A549 (cell line): ENCODE measurements around the gene NXPH4.

Experiments
- CTCF ChIP-seq: fragments of >200 bp; sonication (Bioruptor Twin); formaldehyde crosslinking; IDR thresholded peaks from 3 replicates; pipeline ENCODE4 v1.5.1; 2016
- EP300 ChIP-seq, 2 experiments: fragments of >200 bp; sonication (Bioruptor Twin); formaldehyde crosslinking; IDR thresholded peaks; 2 replicates in 1 of 2; 3 replicates in 1 of 2; pipeline ENCODE4 v1.6.1; 2016 to 2017

- TF ChIP-seq EP300 (IDR thresholded peaks at IDR 0.05) (no peak), CTCF (no peak)
Observed at GRCh38 chr12:57194253-57194652, 22.3 kb upstream of the NXPH4 start.
